HG03558 (cell line): ENCODE measurements around the gene ESPNL.

ENCODE experiments used
- ATAC-seq: cut with Tn5 transposase; IDR thresholded peaks from one replicate; pipeline ENCODE4 v1.9.1; 2021; ENCODE audit warnings: moderate number of reproducible peaks; ENCODE audit not compliant: unreplicated experiment; ENCODE audit errors: extremely low read depth

Gene ESPNL

GRCh38 chr2:238077292-238077691 lies 22.8 kb upstream of the ESPNL start:
- no peak for ATAC-seq

- no peak for ATAC-seq
Observed at GRCh38 chr2:238079874-238080327, 20.2 kb upstream of the ESPNL start.

- ATAC-seq = no peak
Observed at GRCh38 chr2:238080518-238080917, 19.6 kb upstream of the ESPNL start.

GRCh38 chr2:238081150-238081549 lies 19.0 kb upstream of the ESPNL start:
- no peak for ATAC-seq

- no peak for ATAC-seq
Observed at GRCh38 chr2:238081561-238081960, 18.6 kb upstream of the ESPNL start.

- no peak for ATAC-seq
Observed at GRCh38 chr2:238082151-238082550, 18.0 kb upstream of the ESPNL start.

- ATAC-seq = no peak
Observed at GRCh38 chr2:238082827-238083226, 17.3 kb upstream of the ESPNL start.

- no peak for ATAC-seq
Observed at GRCh38 chr2:238083919-238084318, 16.2 kb upstream of the ESPNL start.

GRCh38 chr2:238084761-238085160 lies 15.4 kb upstream of the ESPNL start:
- ATAC-seq = no peak

- no peak for ATAC-seq
Observed at GRCh38 chr2:238085899-238086298, 14.2 kb upstream of the ESPNL start.

GRCh38 chr2:238087211-238087610 lies 12.9 kb upstream of the ESPNL start:
- no peak for ATAC-seq

- no peak for ATAC-seq
Observed at GRCh38 chr2:238090887-238091286, 9.3 kb upstream of the ESPNL start.

GRCh38 chr2:238091436-238092060 lies 8.6 kb upstream of the ESPNL start:
- no peak for ATAC-seq

GRCh38 chr2:238092486-238093035 lies 7.6 kb upstream of the ESPNL start:
- no peak for ATAC-seq

GRCh38 chr2:238093181-238094140 lies 6.7 kb upstream of the ESPNL start:
- no peak for ATAC-seq

GRCh38 chr2:238094438-238095022 lies 5.6 kb upstream of the ESPNL start:
- no peak for ATAC-seq

GRCh38 chr2:238095143-238095542 lies 5.0 kb upstream of the ESPNL start:
- ATAC-seq = no peak

- no peak for ATAC-seq
Observed at GRCh38 chr2:238096311-238097011, 3.7 kb upstream of the ESPNL start.

GRCh38 chr2:238097201-238097987 lies 2.7 kb upstream of the ESPNL start:
- ATAC-seq = no peak
